Adrenal gland (tissue), 5 donors: Measurements from ENCODE around the gene SLC1A2.

Experiments used
- CTCF ChIP-seq, 6 experiments: fragments of 450-650 bp in 4 of 6; fragments of 200-600 bp in 2 of 6; sonication (generic) in 1 of 6; IDR thresholded peaks; 1 replicate in 5 of 6; 2 replicates in 1 of 6; pipeline versions ENCODE4 v1.5.1 to v1.8.0; 2016 to 2021; ENCODE audit warnings: antibody characterized with exemption in 6 of 6, mild to moderate bottlenecking in 2 of 6, moderate library complexity in 1 of 6
- POLR2A ChIP-seq, 2 donors: fragments of 450-650 bp; IDR thresholded peaks; one replicate each; pipeline ENCODE4 v1.6.1; 2017; ENCODE audit warnings: antibody characterized with exemption in 2 of 2, mild to moderate bottlenecking in 2 of 2, moderate library complexity in 1 of 2
- donor health status: DM: no; HTN: no; CAD: no.

GRCh38 chr11:35466058-35466457 lies 46.7 kb upstream of the SLC1A2 start:
- TF ChIP-seq CTCF (IDR thresholded peaks at IDR 0.05) (no peak), POLR2A (IDR thresholded peaks at IDR 0.05) (no peak)
